Measurements from ENCODE around the gene STH.

GRCh38 chr17:46020023-46020761 lies 21.1 kb downstream of the STH start:
- TF ChIP-seq CTCF (IDR thresholded peaks at IDR 0.05) (no peak), POLR2A (IDR thresholded peaks at IDR 0.05) (no peak), POLR2AphosphoS5 (IDR thresholded peaks at IDR 0.05) (no peak)
